ENCODE measurements around the gene MAP6. TPM values are rescaled to one million over a fixed set of nuclear protein-coding genes. Genes with fewer than 3 reads are reported as not detected.

Gene MAP6
- under 0.01 and 0.15 TPM in 2 replicates for total RNA-seq

GRCh38 chr11:75668451-75669297 lies at the start of gene MAP6:
Gene MAP6, minus strand, starts transcription at chr11:75669038. Its CDS starts 669 bp downstream, at chr11:75668369.

DNA sequence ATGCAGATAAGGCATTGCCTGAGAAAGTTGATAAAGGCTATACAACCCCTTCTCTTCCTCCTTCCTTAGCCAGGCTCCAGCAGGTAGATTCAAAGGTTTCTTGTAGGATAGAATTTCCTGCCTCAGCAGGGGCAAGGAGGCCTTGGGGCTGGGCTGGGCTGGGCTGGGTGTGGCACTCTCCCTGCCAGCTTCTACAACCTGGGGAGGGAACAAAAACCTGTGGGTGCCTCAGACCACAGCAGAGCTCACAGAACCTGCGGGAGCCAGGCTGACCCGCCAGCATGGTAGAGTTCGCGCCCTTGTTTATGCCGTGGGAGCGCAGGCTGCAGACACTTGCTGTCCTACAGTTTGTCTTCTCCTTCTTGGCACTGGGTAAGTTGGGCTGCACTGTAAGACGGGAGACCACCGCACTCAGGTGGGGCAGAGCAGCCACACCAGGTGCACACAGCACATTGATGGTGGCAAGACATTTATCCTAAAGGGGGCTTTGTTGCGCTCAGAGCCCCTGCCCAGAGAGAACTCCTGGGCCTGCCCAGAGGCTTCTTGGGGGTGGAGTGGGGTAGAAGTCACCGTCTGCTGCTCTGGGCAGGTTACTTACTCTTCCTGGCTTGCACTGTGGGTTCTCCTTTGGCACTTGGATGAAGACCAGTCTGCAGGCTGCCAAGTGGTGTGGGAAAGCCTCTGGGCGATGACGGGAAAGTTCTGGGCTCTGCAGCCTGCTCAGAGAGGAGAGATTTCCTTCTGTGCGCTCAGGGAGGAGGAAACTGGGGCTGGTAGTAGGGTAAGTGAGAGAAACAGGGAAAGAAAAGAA lies 49.0 kb upstream of the MAP6 start, which contains the start of gene MOGAT2:
MOGAT2 (plus strand) TSS at position 231 of the 811 bp plus-strand sequence; CDS start at position 282, 51 bp downstream.

DNA sequence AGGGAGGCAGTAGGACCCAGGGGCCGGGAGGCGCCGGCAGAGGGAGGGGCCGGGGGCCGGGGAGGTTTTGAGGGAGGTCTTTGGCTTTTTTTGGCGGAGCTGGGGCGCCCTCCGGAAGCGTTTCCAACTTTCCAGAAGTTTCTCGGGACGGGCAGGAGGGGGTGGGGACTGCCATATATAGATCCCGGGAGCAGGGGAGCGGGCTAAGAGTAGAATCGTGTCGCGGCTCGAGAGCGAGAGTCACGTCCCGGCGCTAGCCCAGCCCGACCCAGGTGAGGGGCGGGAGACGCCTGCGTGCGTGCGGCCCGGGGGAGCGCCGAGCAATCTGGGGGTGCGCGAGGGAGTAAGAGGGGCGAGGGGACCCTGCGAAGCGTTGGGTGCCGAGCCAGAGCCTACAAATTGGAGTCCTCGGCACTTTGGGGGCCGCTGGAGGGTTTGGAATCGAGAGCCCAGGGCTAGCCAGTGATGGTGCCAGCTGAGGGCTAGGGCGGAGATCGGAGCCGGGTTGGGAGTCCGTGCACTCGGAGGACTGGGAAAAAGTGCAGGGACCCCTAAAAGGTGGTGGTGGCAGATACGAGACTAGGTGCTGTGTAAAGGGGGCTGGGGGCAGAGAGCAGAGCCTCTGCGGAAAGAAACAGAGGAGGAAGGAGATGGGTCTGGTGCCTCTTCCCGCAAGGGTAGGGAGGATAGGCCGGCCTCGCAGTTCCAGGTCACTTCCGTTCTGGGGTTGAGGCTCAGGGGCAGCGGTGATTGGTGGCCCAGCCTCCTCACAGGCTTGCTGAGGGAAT lies 106.6 kb downstream of the MAP6 start, which contains the start of gene SERPINH1:
SERPINH1 (plus strand) TSS at position 206 of the 788 bp plus-strand sequence. CDS start 4,097 bp downstream, outside the sequence.

Other genes with a start within 250 kb of the MAP6 start
- 0.30 and 2.9 TPM in 2 replicates for gene KLHL35, start 235.8 kb downstream of the MAP6 start, total RNA-seq
- 10.1 and 19.1 TPM in 2 replicates for gene GDPD5, start 143.1 kb downstream of the MAP6 start, total RNA-seq
- gene SERPINH1, start 106.8 kb downstream of the MAP6 start, total RNA-seq: 633 and 813 TPM in 2 replicates
- not detected in 2 replicates for gene MOGAT2, start 48.8 kb upstream of the MAP6 start, total RNA-seq
- 1.2 and 1.3 TPM in 2 replicates for gene DGAT2, start 99.7 kb upstream of the MAP6 start, total RNA-seq
- gene UVRAG, start 146.2 kb upstream of the MAP6 start, total RNA-seq: 48.1 and 69.5 TPM in 2 replicates